Choroid plexus epithelial cell (primary cell): Measurements from ENCODE around the gene CHMP1A.
"Not testable (repeated sequence)": the region's sequence is repeated elsewhere in the genome, so short reads cannot be mapped to it uniquely, and the experiment has no call there.

ENCODE experiments used
- DNase-seq: peaks from one replicate; pipeline ENCODE4 v3.0.0-alpha.2; 2010; ENCODE audit warnings: low read depth
- H3K4me3 ChIP-seq: 2 replicates; pipeline ENCODE4 v1.5.1; 2011; ENCODE audit warnings: low read depth, mild to moderate bottlenecking, control low read depth, low read length, moderate library complexity
- CTCF ChIP-seq: conservative IDR thresholded peaks from 2 replicates; pipeline ENCODE4 v1.5.1; 2011; ENCODE audit warnings: low read depth, mild to moderate bottlenecking, control low read depth, inconsistent platforms, low read length, moderate library complexity

The CHMP1A gene

GRCh38 chr16:89678258-89678657 is 20.8 kb upstream of the CHMP1A start:
- no peak for TF ChIP-seq CTCF
- H3K4me3 ChIP-seq, result no peak overlapping the region
- DNase-seq, result no peak

GRCh38 chr16:89672177-89672941 is 14.9 kb upstream of the CHMP1A start:
- TF ChIP-seq CTCF, result no peak
- H3K4me3 ChIP-seq, result no peak overlapping the region
- no peak for DNase-seq

GRCh38 chr16:89671565-89671964 is 14.1 kb upstream of the CHMP1A start:
- not testable (repeated sequence) for DNase-seq, H3K4me3 ChIP-seq

GRCh38 chr16:89670496-89671431 is 13.3 kb upstream of the CHMP1A start:
- no peak overlapping the region for H3K4me3 ChIP-seq

GRCh38 chr16:89669755-89670154 is 12.2 kb upstream of the CHMP1A start:
- H3K4me3 ChIP-seq, result no peak overlapping the region
- DNase-seq, result no peak
- no peak for TF ChIP-seq CTCF

More at GRCh38 chr16:89670496-89671431, 13.3 kb upstream of the CHMP1A start:
- DNase-seq, result peak; percentile 62
- TF ChIP-seq CTCF, result peak; percentile 6

GRCh38 chr16:89668790-89669158 is 11.3 kb upstream of the CHMP1A start:
- no peak overlapping the region for H3K4me3 ChIP-seq
- DNase-seq, result no peak
- TF ChIP-seq CTCF, result no peak

- no peak for TF ChIP-seq CTCF
- DNase-seq, result no peak
- H3K4me3 ChIP-seq, result no peak overlapping the region
Measured at GRCh38 chr16:89667633-89668032, 10.1 kb upstream of the CHMP1A start.
